Immature natural killer cell (primary cell): ENCODE data around the gene AHNAK. TPM values are rescaled to one million over a fixed set of nuclear protein-coding genes. Genes with fewer than 3 reads are reported as not detected.
A peak's percentile ranks its signal among the peaks of the same experiment; 100 is the strongest.

ENCODE experiments used
- DNase-seq, 3 donors: peaks; one replicate each; pipeline ENCODE4 v3.0.0; 2022; ENCODE audit warnings: mixed read lengths in 1 of 3
- H3K27ac Mint-ChIP-seq, 6 donors: one replicate each; pipeline ENCODE4 v1.8.0; 2020; ENCODE audit warnings: mixed read lengths in 6 of 6, mild to moderate bottlenecking in 5 of 6, inconsistent platforms in 4 of 6, moderate library complexity in 3 of 6
- H3K27me3 Mint-ChIP-seq, 3 donors: one replicate each; pipeline ENCODE4 v1.8.0; 2020 to 2021; ENCODE audit warnings: low read depth in 3 of 3, mild to moderate bottlenecking in 3 of 3, mixed read lengths in 3 of 3, moderate library complexity in 3 of 3, inconsistent platforms in 1 of 3
- H3K36me3 Mint-ChIP-seq, 3 donors: one replicate each; pipeline ENCODE4 v1.8.0; 2020; ENCODE audit warnings: mixed read lengths in 3 of 3, inconsistent platforms in 2 of 3, mild to moderate bottlenecking in 2 of 3
- H3K4me1 Mint-ChIP-seq, 2 donors: one replicate each; pipeline ENCODE4 v1.8.0; 2020; ENCODE audit warnings: inconsistent platforms in 2 of 2, mild to moderate bottlenecking in 2 of 2, mixed read lengths in 2 of 2, moderate library complexity in 1 of 2
- H3K4me3 Mint-ChIP-seq, 5 donors: one replicate each; pipeline ENCODE4 v1.8.0; 2020; ENCODE audit warnings: mild to moderate bottlenecking in 5 of 5, mixed read lengths in 5 of 5, inconsistent platforms in 3 of 5, moderate library complexity in 3 of 5
- H3K9me3 Mint-ChIP-seq, 6 donors: one replicate each; pipeline ENCODE4 v1.8.0; 2020; ENCODE audit warnings: mild to moderate bottlenecking in 6 of 6, mixed read lengths in 6 of 6, inconsistent platforms in 4 of 6, moderate library complexity in 3 of 6
- polyA plus RNA-seq, 3 donors: library from polyadenylated mRNA; unstranded; fragments of 300-500 nt; fragmentation: Illumina TruSeq; gene quantifications; one replicate each; pipeline ENCODE4 v1.2.3, GENCODE V29; 2021

AHNAK gene
- polyA plus RNA-seq, 3 donors from 2014 or later, result 45.0 to 217 (median 57.2) TPM

DNA sequence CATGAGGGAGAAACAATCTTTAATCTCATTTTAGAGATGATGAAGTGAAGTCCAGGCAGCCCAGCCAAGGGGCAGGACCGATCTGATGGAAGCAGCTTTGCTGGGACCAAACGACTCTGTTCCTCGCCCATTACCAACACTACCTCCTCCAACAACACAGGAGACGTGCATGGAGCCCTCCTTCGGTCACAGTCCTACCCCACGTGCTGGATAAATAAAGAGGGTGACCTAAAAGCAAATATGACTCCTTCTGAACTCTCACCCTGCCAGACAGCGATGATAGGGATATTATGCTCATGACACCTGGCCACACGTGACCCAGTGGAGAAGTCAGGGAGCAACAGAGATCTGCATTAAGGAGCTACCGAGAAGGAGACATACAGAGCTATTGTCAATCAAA is 101.8 kb downstream of the AHNAK start:
- H3K4me3 Mint-ChIP-seq, result peak overlapping the region in 3 of 5 donors; percentile 62 to 68 (median 65)
- no peaks in the 10 kb centered on the region for H3K9me3 Mint-ChIP-seq
- H3K27me3 Mint-ChIP-seq, result peaks cover 7 to 19% (median 14%) of the 10 kb centered on the region in 3 donors
- peak overlapping the region in 1 of 6 donors; percentile 6 for H3K27ac Mint-ChIP-seq
- H3K36me3 Mint-ChIP-seq, result peaks cover 4 to 18% (median 5%) of the 10 kb centered on the region in 3 donors
- H3K4me1 Mint-ChIP-seq, result peaks cover 10 to 12% of the 10 kb centered on the region in 2 donors
- DNase-seq, result no peak

DNA sequence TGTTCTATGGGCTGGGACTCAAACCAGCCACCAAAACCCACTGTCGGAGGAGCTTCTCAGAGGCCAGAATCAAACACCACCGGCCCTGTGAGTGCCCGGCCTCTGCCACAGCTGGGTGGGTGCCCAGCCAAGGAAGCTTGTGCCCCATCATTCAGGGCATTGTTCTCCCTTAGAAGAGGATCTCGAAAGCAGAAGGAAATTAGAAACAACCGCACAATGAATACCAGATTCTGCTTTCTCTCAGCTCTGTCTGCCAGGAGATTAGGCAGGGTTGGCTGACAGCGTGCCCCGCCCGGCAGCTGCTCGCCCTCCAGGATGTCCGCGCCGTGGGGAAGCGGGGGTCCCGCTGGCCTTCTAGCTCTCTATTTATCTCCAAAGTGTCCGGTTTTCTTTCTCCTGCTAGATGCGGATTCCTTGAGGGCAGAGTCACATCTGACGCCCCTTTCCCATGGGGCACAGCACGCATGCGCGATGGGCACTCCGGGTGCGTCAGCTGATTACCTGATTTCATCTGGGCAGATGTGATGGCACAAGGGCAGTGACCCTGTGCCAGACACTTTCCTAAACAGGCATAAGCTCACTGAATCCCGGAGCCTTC is 102.3 kb downstream of the AHNAK start:
- H3K4me3 Mint-ChIP-seq, result peak overlapping the region in 4 of 5 donors; percentile 39 to 68 (median 64)
- H3K36me3 Mint-ChIP-seq, result peaks cover 4 to 18% (median 5%) of the 10 kb centered on the region in 3 donors
- peaks cover 10 to 12% of the 10 kb centered on the region in 2 donors for H3K4me1 Mint-ChIP-seq
- H3K9me3 Mint-ChIP-seq, result no peaks in the 10 kb centered on the region
- peaks cover 7 to 19% (median 14%) of the 10 kb centered on the region in 3 donors for H3K27me3 Mint-ChIP-seq
- peak overlapping the region in 2 of 6 donors; percentile 28 to 36 for H3K27ac Mint-ChIP-seq
- no peak for DNase-seq

DNA sequence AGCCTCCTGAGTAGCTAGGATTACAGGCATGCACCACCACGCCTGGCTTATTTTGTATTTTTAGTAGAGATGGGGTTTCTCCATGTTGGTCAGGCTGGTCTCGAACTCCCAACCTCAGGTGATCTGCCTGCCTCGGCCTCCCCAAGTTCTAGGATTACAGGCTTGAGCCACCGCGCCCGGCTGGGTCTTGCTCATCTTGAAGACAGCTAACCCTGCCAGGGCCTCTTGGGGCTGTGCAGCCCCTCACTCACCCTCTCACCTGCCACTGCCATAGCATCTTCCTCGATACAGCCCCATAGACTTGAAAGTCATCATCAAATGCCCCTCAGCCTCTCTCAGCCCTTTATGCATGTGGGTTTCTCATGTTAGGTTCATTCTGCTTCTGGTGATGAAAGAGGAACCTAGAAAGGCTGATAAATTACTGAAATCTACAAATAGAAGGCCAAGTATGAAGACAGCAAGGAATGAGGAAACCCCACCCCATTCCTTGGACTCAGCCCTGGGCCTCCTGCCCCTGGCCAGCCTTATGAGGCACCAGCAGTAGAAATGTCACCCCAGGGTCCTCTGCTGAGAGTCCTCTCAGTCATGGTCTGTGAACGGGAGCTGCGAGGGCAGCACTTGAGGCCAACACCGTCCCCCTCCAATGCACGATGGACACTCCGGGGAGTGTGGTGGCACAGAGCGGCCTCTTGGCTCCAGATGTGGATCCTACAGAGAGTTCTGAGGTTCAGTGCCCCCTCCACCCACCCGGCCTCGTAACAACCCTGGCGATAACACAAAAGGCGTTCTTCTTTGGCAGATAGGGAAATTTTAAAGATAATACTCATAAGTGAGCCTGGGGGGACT is 103.0 kb downstream of the AHNAK start:
- DNase-seq, result no peak
- H3K36me3 Mint-ChIP-seq, result peaks cover 4 to 18% (median 5%) of the 10 kb centered on the region in 3 donors
- H3K4me1 Mint-ChIP-seq, result peaks cover 10 to 12% of the 10 kb centered on the region in 2 donors
- no peaks in the 10 kb centered on the region for H3K9me3 Mint-ChIP-seq
- peak overlapping the region in 2 of 5 donors; percentile 40 to 68 for H3K4me3 Mint-ChIP-seq
- peaks cover 8 to 19% (median 14%) of the 10 kb centered on the region in 3 donors for H3K27me3 Mint-ChIP-seq
- H3K27ac Mint-ChIP-seq, result peak overlapping the region in 1 of 6 donors; percentile 1

DNA sequence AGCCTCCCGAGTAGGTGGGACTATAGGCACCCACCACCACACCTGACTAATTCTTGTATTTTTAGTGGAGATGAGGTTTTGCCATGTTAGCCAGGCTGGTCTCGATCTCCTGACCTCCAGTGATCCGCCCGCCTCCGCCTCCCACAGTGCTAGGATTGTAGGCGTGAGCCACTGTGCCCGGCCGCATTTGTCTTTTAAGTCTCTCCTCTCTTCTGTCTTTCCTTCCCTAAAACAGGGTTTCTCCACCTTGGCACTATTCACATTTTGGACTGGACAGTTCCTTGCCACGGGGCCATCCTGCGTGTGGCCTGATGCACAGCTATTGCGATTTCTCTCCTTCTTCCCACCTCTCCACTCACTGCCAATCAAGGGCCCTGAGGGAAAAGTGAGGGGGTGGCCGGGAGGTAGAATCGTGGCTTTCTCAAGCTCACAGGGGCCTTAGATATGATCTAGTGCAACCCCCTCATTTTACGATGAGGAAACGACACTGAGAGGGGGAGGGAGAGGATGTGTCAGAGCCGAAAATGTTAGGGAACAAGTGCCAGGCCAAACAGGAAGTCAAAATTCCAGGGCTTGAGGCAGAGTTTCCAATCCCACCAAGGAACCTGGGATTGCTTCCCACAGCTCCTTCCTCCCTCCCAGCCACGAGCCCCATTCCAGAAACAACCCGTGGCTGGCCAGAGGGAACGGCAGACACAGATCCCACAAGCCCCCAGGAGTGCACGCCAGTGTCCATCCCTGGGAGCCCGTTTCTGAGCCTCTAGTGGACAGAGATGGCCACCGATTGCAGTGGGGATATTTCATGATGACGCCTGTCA is 106.6 kb downstream of the AHNAK start:
- no peak overlapping the region for H3K4me3 Mint-ChIP-seq
- H3K4me1 Mint-ChIP-seq, result peaks cover 17 to 25% of the 10 kb centered on the region in 2 donors
- H3K9me3 Mint-ChIP-seq, result no peaks in the 10 kb centered on the region
- no peak overlapping the region for H3K27ac Mint-ChIP-seq
- no peaks in the 10 kb centered on the region for H3K36me3 Mint-ChIP-seq
- peaks cover 4 to 10% (median 5%) of the 10 kb centered on the region in 3 donors for H3K27me3 Mint-ChIP-seq
- DNase-seq, result no peak

DNA sequence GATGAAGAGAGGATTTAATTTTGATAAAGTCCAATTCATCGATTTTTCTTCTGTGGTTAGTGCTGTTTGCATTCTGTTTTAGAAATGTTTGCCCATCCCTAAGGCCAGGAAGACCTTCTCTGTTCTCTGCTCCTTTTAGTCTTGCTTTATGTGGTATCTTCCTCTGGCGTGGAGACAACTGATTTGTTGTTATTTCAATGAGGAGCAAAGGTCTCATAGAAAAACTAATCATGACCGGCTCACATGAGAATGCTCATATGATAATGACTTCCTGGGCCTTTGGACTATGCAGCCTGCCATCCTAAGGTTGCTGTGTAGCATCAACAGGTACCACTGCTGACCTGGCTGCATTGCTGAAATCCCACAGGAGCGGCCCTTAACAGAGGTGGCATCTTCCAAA is 108.0 kb downstream of the AHNAK start:
- DNase-seq, result no peak
- no peak overlapping the region for H3K4me3 Mint-ChIP-seq
- H3K4me1 Mint-ChIP-seq, result peaks cover 15 to 25% of the 10 kb centered on the region in 2 donors
- no peaks in the 10 kb centered on the region for H3K9me3 Mint-ChIP-seq
- no peak overlapping the region for H3K27ac Mint-ChIP-seq
- H3K27me3 Mint-ChIP-seq, result peaks cover 1 to 4% (median 2%) of the 10 kb centered on the region in 3 donors
- no peaks in the 10 kb centered on the region for H3K36me3 Mint-ChIP-seq

DNA sequence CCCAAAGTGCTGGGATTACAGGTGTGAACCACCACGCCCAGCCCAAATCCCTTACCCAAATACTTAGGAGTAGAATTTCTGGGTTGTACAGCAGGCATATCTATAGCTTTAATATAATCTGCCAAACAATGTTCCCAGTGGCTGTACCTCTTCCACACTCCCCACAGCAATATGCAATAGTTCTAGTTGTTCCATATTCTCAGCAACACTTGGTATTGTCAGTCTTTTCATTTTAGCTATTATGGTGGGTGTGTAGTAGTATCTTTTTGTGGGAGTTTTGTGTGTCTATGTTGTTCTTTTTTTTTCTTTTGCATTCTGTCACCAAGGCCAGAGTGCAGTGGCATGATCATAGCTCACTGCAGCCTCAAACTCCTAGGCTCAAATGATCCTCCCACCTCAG is 109.0 kb downstream of the AHNAK start:
- H3K36me3 Mint-ChIP-seq, result no peaks in the 10 kb centered on the region
- H3K9me3 Mint-ChIP-seq, result no peaks in the 10 kb centered on the region
- peaks cover 17 to 32% of the 10 kb centered on the region in 2 donors for H3K4me1 Mint-ChIP-seq
- peak overlapping the region in 1 of 6 donors; percentile 46 for H3K27ac Mint-ChIP-seq
- DNase-seq, result no peak
- H3K27me3 Mint-ChIP-seq, result peaks cover 0 to 2% (median 2%) of the 10 kb centered on the region in 3 donors
- H3K4me3 Mint-ChIP-seq, result no peak overlapping the region

DNA sequence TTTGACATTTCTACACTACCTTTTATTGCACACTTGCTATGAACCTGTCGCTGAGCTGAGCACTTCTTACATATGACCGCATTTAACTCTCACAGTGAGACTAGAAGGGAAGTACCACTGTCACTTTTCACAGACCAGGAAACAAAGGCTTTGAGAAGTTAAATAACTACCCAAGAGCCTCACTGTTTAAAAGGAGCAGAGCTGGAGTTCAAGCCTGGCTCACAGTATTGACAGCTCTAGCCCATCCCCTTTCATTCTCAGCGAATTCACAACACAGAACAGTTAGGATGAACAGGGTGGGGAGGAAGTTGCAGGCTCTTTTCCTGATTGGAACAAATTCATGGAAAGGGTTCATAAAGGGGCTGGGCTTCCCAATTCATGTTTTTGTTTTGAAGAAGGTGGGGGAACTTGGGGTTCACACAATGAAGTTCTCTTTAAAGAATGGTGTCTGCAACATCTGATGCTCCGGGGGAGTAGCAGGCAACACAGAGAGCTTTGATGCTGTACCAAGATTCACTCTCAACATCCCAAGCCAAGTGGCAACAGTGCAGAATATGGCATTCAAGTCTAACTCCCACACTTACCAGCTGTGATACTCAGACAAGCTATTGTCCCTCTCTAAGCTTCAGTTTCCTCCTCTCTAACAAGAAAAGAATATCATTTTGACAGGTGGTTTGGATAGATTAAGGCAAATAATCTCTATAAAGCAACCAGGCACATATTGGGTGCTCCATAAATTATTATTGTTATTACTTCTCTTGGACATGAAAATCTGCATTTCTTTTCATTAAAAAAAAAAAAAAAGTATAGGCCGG is 110.6 kb downstream of the AHNAK start:
- Mint-ChIP-seq H3K27me3 (peaks cover 0 to 2% (median 2%) of the 10 kb centered on the region in 3 donors), H3K27ac (peak overlapping the region in 2 of 6 donors; percentile 28 to 76), H3K4me3 (no peak overlapping the region), H3K4me1 (peaks cover 18 to 47% of the 10 kb centered on the region in 2 donors), H3K9me3 (no peaks in the 10 kb centered on the region), H3K36me3 (no peaks in the 10 kb centered on the region)
- DNase-seq, result no peak

DNA sequence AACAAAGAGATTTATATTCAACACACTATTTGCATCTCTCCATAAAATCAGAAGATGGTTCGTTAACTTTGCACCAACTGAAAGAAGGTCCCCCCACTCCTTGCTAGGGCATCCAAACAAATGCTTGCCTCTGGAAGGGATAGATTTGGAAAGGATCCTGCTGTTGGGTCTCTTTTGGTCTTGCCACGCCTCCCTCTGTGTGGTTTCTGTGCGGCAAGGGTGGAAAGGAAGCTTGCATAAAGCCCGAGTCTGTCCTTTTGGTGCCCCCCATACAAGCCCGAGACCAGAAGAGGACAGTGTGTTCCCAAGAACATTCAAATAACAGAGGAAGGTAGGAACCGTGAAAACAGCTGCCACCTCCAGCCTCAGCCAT is 112.7 kb downstream of the AHNAK start:
- no peaks in the 10 kb centered on the region for H3K36me3 Mint-ChIP-seq
- peak overlapping the region in 2 of 5 donors; percentile 23 to 35 for H3K4me3 Mint-ChIP-seq
- peaks cover 0 to 2% (median 2%) of the 10 kb centered on the region in 3 donors for H3K27me3 Mint-ChIP-seq
- H3K27ac Mint-ChIP-seq, result peak overlapping the region in 4 of 6 donors; percentile 17 to 89 (median 30)
- H3K9me3 Mint-ChIP-seq, result no peaks in the 10 kb centered on the region
- peaks cover 36 to 68% of the 10 kb centered on the region in 2 donors for H3K4me1 Mint-ChIP-seq
- DNase-seq, result no peak

DNA sequence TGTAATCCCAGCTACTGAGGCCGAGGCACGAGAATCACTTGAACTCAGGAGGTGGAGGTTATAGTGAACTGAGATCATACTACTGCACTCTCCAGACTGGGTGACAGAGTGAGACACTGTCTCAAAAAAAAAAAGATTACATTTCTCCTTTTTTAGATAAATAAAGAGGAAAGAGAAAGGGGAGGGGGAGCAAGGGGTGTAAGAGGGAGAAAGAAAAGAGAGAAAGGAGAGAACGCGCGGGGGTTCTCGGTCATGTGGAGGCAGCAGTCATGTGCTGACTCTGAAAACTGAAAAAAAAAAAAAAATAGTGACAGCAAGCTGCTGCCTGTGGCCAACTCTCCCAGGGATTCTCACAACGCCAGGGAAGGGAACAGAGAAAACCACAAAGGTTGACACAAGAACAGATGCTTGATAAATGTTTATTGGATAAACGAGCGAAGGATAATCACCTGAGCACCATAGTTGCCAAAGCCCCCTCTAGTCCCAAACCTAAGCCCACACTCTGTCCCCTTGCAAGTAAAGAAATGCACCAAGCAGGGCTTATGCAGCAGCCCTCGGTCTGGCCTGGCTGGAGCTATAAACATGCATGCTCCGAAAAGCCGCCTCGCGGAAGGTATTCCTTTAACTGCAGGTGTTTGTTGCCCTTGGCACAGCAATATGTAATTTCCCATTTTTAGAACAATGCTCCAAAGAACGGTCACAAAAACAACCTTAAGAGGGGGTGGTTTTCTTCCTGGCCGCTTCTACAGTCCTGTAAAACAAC is 113.3 kb downstream of the AHNAK start:
- Mint-ChIP-seq H3K27me3 (peaks cover 0 to 2% (median 2%) of the 10 kb centered on the region in 3 donors), H3K4me1 (peaks cover 41 to 73% of the 10 kb centered on the region in 2 donors), H3K36me3 (no peaks in the 10 kb centered on the region), H3K9me3 (no peaks in the 10 kb centered on the region), H3K4me3 (peak overlapping the region in 2 of 5 donors; percentile 23 to 35), H3K27ac (peak overlapping the region in 3 of 6 donors; percentile 17 to 37 (median 33))
- DNase-seq, result no peak

DNA sequence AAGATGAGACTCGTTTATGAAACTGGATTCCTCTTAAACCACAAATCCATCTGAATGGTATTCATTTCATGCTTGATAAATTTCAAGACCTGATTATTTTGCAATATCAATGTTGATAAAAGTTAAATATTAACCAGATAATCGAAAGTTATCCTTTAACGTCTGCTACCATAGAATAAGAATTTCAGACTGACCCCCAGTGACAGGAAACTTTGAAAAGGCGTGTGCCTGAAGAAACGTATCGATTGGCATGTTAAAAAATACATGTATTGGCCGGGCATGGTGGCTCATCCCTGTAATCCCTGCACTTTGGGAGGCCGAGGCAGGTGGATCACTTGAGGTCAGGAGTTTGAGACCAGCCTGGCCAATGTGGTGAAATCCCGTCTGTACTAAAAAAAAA is 113.9 kb downstream of the AHNAK start:
- no peaks in the 10 kb centered on the region for H3K36me3 Mint-ChIP-seq
- no peak overlapping the region for H3K27ac Mint-ChIP-seq
- no peaks in the 10 kb centered on the region for H3K9me3 Mint-ChIP-seq
- H3K27me3 Mint-ChIP-seq, result peaks cover 0 to 2% (median 2%) of the 10 kb centered on the region in 3 donors
- no peak for DNase-seq
- peaks cover 44 to 78% of the 10 kb centered on the region in 2 donors for H3K4me1 Mint-ChIP-seq
- no peak overlapping the region for H3K4me3 Mint-ChIP-seq

DNA sequence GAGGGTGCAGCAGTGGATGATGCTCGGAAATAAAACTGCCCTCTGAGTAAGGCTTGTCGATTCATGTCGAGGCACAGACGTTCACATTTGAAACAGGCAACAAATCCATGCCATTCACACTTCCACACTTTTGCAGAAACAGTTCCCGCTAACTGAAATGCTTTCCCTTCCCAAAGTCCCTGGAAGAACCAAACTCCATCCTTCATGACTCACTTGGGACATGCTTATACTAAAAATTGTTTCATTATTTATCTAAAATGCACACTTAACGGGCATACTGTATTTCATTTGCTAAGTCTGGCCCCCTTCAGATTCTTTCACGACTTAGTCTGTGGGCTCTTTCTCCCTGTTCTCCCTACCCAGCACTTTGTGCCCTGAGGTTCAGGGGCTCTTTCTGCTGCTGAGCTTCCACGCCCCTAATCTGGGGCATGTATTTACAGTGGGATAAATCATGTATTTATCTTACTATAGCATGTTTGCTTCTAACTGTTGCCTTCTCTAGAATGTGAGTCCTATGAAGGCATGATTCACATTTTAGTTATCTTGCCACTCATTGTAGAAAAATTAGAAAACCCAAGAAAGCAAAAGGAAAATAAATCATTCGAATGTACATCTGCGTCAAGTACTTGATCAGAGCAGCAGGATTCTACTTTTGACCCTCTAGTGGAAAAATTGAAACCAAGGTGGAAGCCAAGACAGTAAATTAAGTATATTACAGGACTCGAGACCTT is 115.3 kb downstream of the AHNAK start:
- Mint-ChIP-seq H3K27ac (peak overlapping the region in 1 of 6 donors; percentile 55), H3K4me1 (peaks cover 56 to 90% of the 10 kb centered on the region in 2 donors), H3K9me3 (no peaks in the 10 kb centered on the region), H3K4me3 (peak overlapping the region in 1 of 5 donors; percentile 6), H3K27me3 (peaks cover 2 to 5% (median 3%) of the 10 kb centered on the region in 3 donors), H3K36me3 (no peaks in the 10 kb centered on the region)
- no peak for DNase-seq

DNA sequence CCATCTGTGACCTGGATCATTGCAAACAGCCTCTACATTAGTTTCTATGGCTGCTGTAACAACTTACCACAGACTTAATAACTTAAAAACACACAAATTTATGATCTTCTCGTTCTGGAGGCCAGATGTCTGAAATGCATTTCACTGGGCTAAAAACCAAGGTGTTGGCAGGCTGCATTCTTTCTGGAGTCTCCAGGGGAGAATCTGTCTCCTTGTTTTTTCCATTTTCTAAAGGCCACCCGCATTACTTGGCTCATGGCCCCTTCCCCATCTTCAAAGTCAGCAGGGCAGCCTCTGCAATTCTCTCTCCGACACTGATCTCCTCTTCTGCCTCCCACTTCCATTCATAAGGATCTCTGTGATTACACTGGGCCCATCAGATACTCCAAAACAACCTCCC is 116.2 kb downstream of the AHNAK start:
- Mint-ChIP-seq H3K27ac (peak overlapping the region in 1 of 6 donors; percentile 79), H3K4me3 (peak overlapping the region in 1 of 5 donors; percentile 5), H3K27me3 (peaks cover 1 to 5% (median 3%) of the 10 kb centered on the region in 3 donors), H3K9me3 (no peaks in the 10 kb centered on the region), H3K36me3 (no peaks in the 10 kb centered on the region), H3K4me1 (peaks cover 53 to 86% of the 10 kb centered on the region in 2 donors)
- DNase-seq, result no peak
